ENCODE results near the gene ATP23. TPM values are rescaled to one million over a fixed set of nuclear protein-coding genes. Genes with fewer than 3 reads are reported as not detected.

Gene ATP23
- total RNA-seq, 1 experiment from 2014 or later = 4.7 TPM

GRCh38 chr12:57892232-57892972 lies 49.0 kb upstream of the ATP23 start:
- Histone ChIP-seq H2AFZ (ENCODE audit: low read length) (no peak overlapping the region), H3K23ac (ENCODE audit: insufficient read length, low read depth, low read length) (no peak overlapping the region), H3K79me2 (ENCODE audit: insufficient read depth, low read length) (no peaks in the 10 kb centered on the region), H3K9ac (ENCODE audit: extremely low read depth, insufficient read length, low read length) (no peak overlapping the region), H2BK15ac (ENCODE audit: low read depth, low read length) (no peak overlapping the region), H3K79me1 (ENCODE audit: insufficient read depth, low read depth, low read length, poor library complexity, severe bottlenecking) (no peaks in the 10 kb centered on the region), H3T11ph (ENCODE audit: low read length) (no peak overlapping the region), H4K8ac (replicated peaks; ENCODE audit: insufficient read length, low read depth, low read length) (no peak overlapping the region), H3K14ac (ENCODE audit: insufficient read depth, low read length) (no peak overlapping the region), H3K56ac (ENCODE audit: insufficient read length, low read depth, low read length) (no peak overlapping the region), H3K27me3 (ENCODE audit: insufficient read depth, low read length) (peaks cover 3% of the 10 kb centered on the region; the same call in 1 of the 2 replicates), H2BK5ac (ENCODE audit: insufficient read length, low read length) (no peak overlapping the region), H2AK5ac (ENCODE audit: insufficient read length, low read length) (no peak overlapping the region), H3K23me2 (ENCODE audit: insufficient read length, low read depth, low read length, poor library complexity, severe bottlenecking) (peaks cover 10% of the 10 kb centered on the region), H4K20me1 (ENCODE audit: control insufficient read depth, insufficient read depth, insufficient read length) (no peaks in the 10 kb centered on the region), H2BK12ac (ENCODE audit: insufficient read length, low read depth, low read length) (no peak overlapping the region), H4K5ac (ENCODE audit: insufficient read length, low read depth, low read length) (no peak overlapping the region), H3K4me1 (ENCODE audit: insufficient read depth, low read length) (peaks cover 19% of the 10 kb centered on the region; the same call in 1 of the 2 replicates), H3K27ac (ENCODE audit: insufficient read length, low read depth, low read length) (no peak overlapping the region), H4K91ac (ENCODE audit: insufficient read length, low read depth, low read length) (no peak overlapping the region), H3K9me3 (ENCODE audit: control insufficient read depth, low read depth, low read length) (no peaks in the 10 kb centered on the region), H3K4me2 (ENCODE audit: insufficient read depth, insufficient read length, low read length) (no peak overlapping the region), H2BK120ac (ENCODE audit: low read depth, low read length, poor library complexity, severe bottlenecking) (no peak overlapping the region), H3K4ac (ENCODE audit: low read depth, low read length) (no peak overlapping the region), H3K18ac (ENCODE audit: insufficient read length, low read depth, low read length) (no peak overlapping the region), H2BK20ac (ENCODE audit: low read depth, low read length, poor library complexity, severe bottlenecking) (no peak overlapping the region)
- Mint-ChIP-seq H3K9me3 (no peaks in the 10 kb centered on the region), H3K4me1 (peaks cover 47 to 70% of the 10 kb centered on the region in 2 experiments), H3K36me3 (ENCODE audit: insufficient read depth in 1 of 3, low read depth in 3 of 3) (no peaks in the 10 kb centered on the region; a peak in 1 of 7 replicates), H3K27ac (no peak overlapping the region; a peak in 1 of 7 replicates), H3K4me3 (no peak overlapping the region; a peak in 1 of 5 replicates), H3K27me3 (ENCODE audit: low read depth) (peaks cover 18% of the 10 kb centered on the region)
- no peak for TF ChIP-seq CTCF (conservative IDR thresholded peaks at IDR 0.05)
- no peak for DNase-seq
- WGBS (ENCODE audit: extremely low coverage, insufficient read length, low lambda C conversion rate) = no CpG with 5 or more reads among the region's 9 CpGs
